COLO668 (cell line): ENCODE measurements around the gene TCF7L2.

Source experiments
- DNase-seq: peaks from one replicate; lab custom pipeline; 2025; ENCODE audit not compliant: unreplicated experiment; lab: John Stamatoyannopoulos, UW

The TCF7L2 gene

GRCh38 chr10:113042868-113043267 lies 92.8 kb downstream of the TCF7L2 start:
- no peak for DNase-seq

GRCh38 chr10:113044016-113044755 lies 94.1 kb downstream of the TCF7L2 start:
- DNase-seq = no peak

- DNase-seq = no peak
These were observed 95.4 kb downstream of the TCF7L2 start for GRCh38 chr10:113045147-113046055.

GRCh38 chr10:113047151-113047550 lies 97.1 kb downstream of the TCF7L2 start:
- DNase-seq = no peak

GRCh38 chr10:113047605-113047962 lies 97.5 kb downstream of the TCF7L2 start:
- no peak for DNase-seq

- no peak for DNase-seq
These were observed 98.1 kb downstream of the TCF7L2 start for GRCh38 chr10:113047963-113048781.

- no peak for DNase-seq
These were observed 99.8 kb downstream of the TCF7L2 start for GRCh38 chr10:113049881-113050280.

- DNase-seq = no peak
These were observed 102.2 kb downstream of the TCF7L2 start for GRCh38 chr10:113052076-113052830.

GRCh38 chr10:113053091-113053490 lies 103.0 kb downstream of the TCF7L2 start:
- no peak for DNase-seq

GRCh38 chr10:113053881-113054280 lies 103.8 kb downstream of the TCF7L2 start:
- no peak for DNase-seq

GRCh38 chr10:113055458-113055857 lies 105.4 kb downstream of the TCF7L2 start:
- no peak for DNase-seq

- no peak for DNase-seq
These were observed 106.0 kb downstream of the TCF7L2 start for GRCh38 chr10:113056030-113056429.

- DNase-seq = no peak
These were observed 106.5 kb downstream of the TCF7L2 start for GRCh38 chr10:113056441-113057021.

- no peak for DNase-seq
These were observed 108.0 kb downstream of the TCF7L2 start for GRCh38 chr10:113057948-113058522.

GRCh38 chr10:113058523-113059370 lies 108.7 kb downstream of the TCF7L2 start:
- DNase-seq = no peak

GRCh38 chr10:113059371-113059780 lies 109.3 kb downstream of the TCF7L2 start:
- DNase-seq = no peak

GRCh38 chr10:113060201-113061053 lies 110.4 kb downstream of the TCF7L2 start:
- DNase-seq = no peak

- no peak for DNase-seq
These were observed 111.0 kb downstream of the TCF7L2 start for GRCh38 chr10:113061054-113061430.
